ENCODE measurements around the gene SORCS2. TPM values are rescaled to one million over a fixed set of nuclear protein-coding genes. Genes with fewer than 3 reads are reported as not detected.

Gene SORCS2
- total and polyA plus RNA-seq, 2 of the 8 experiments (the other 6 are each of a cell fraction or from before 2014, with no cell fraction given) = 0.36 to 1.8 TPM

GRCh38 chr4:7559741-7560395 lies 367.5 kb downstream of the SORCS2 start:
- no peak overlapping the region for H3K14ac ChIP-seq (ENCODE audit: insufficient read length)
- H2BK120ac ChIP-seq (replicated peaks; ENCODE audit: low read depth, low read length) = no peak overlapping the region
- no peaks in the 10 kb centered on the region for H3K79me2 ChIP-seq (ENCODE audit: control insufficient read depth in 1 of 2, insufficient read depth in 2 of 2, low read length in 2 of 2)
- no peaks in the 10 kb centered on the region; a peak in 1 of 7 replicates for H3K27me3 ChIP-seq (replicated peaks in 1 of 4; ENCODE audit: control insufficient read depth in 3 of 4, extremely low read depth in 1 of 4, insufficient read depth in 3 of 4, low read length in 3 of 4)
- H3K56ac ChIP-seq (replicated peaks; ENCODE audit: insufficient read length, low read depth, low read length) = no peak overlapping the region
- no peak overlapping the region for H2BK20ac ChIP-seq (ENCODE audit: low read length)
- peaks cover 0 to 6% of the 10 kb centered on the region in 2 experiments for H4K20me1 ChIP-seq (replicated peaks in 1 of 2; ENCODE audit: control insufficient read depth in 1 of 2, insufficient read depth in 2 of 2, low read length in 2 of 2)
- no peaks in the 10 kb centered on the region for H3K4me1 ChIP-seq (replicated peaks in 1 of 4; ENCODE audit: control insufficient read depth in 3 of 4, insufficient read depth in 4 of 4, low read length in 3 of 4)
- H3K4me2 ChIP-seq (ENCODE audit: insufficient read depth in 1 of 2, low read depth in 2 of 2, low read length in 2 of 2) = no peak overlapping the region
- no peak overlapping the region for H2AFZ ChIP-seq (ENCODE audit: low read length)
- H4K5ac ChIP-seq (ENCODE audit: insufficient read length, low read depth, low read length) = no peak overlapping the region
- DNase-seq (ENCODE audit: low read depth in 1 of 2, low spot score in 2 of 2) = no peak
- no peak overlapping the region for H3K18ac ChIP-seq (ENCODE audit: extremely low read depth, low read length)
- H3K79me1 ChIP-seq (ENCODE audit: low read depth, low read length) = no peaks in the 10 kb centered on the region
- H2AK5ac ChIP-seq (ENCODE audit: low read depth, low read length) = no peak overlapping the region
- H2BK12ac ChIP-seq (ENCODE audit: low read depth, low read length) = no peak overlapping the region
- H3K23ac ChIP-seq (ENCODE audit: insufficient read length) = no peak overlapping the region
- ChIA-PET CTCF (ENCODE audit: partially characterized antibody) (interaction anchor here (2.1 kb wide), 1 partner anchor 8 kb away, joined by 5 read pairs; no protein-coding TSS in a partner anchor), POLR2A (ENCODE audit: partially characterized antibody) (no interaction called here)
- no peak overlapping the region for H2BK5ac ChIP-seq (ENCODE audit: low read depth, low read length)
- WGBS, 2 experiments (ENCODE audit: extremely low coverage in 1 of 2, insufficient coverage in 1 of 2, insufficient read length in 1 of 2, insufficient replicate concordance in 2 of 2, low coverage in 1 of 2, low lambda C conversion rate in 2 of 2, missing lambda C conversion rate in 1 of 2) = 88% methylated on average over 16 of the region's 16 CpGs; no CpG with 5 or more reads in 1 of the 2 experiments
- H2BK15ac ChIP-seq (ENCODE audit: low read length) = no peak overlapping the region
- no peak overlapping the region for H3K4ac ChIP-seq (replicated peaks; ENCODE audit: insufficient read length, low read depth, low read length)
- no peak overlapping the region for H4K8ac ChIP-seq (ENCODE audit: extremely low read depth, insufficient read depth, low read length)
- H3K27ac ChIP-seq (ENCODE audit: low read depth, low read length) = no peak overlapping the region
- peaks cover 6 to 22% of the 10 kb centered on the region in 2 experiments; a peak in 2 of 4 replicates for H3K9me3 ChIP-seq (ENCODE audit: insufficient read depth in 2 of 2, low read depth in 1 of 2, low read length in 1 of 2)
- no peak overlapping the region for H4K91ac ChIP-seq (replicated peaks; ENCODE audit: insufficient read length, low read length)
- no peaks in the 10 kb centered on the region for H3K36me3 ChIP-seq (ENCODE audit: control insufficient read depth in 2 of 4, insufficient read depth in 4 of 4, low read length in 3 of 4)
- peaks cover 12% of the 10 kb centered on the region; the same call in 1 of the 2 replicates for H3K23me2 ChIP-seq (ENCODE audit: low read depth, low read length)
- H3K4me3 ChIP-seq (ENCODE audit: extremely low read depth in 1 of 4, insufficient read depth in 2 of 4, low read depth in 3 of 4, low read length in 4 of 4) = no peak overlapping the region
- H3K9ac ChIP-seq (replicated peaks in 1 of 4; ENCODE audit: extremely low read depth in 1 of 4, low read depth in 3 of 4, low read length in 3 of 4) = no peak overlapping the region
- no peak for FAIRE-seq
- TF ChIP-seq SAP30 (IDR thresholded peaks at IDR 0.05; ENCODE audit: insufficient read depth, insufficient replicate concordance, low read length) = no peak
- TF ChIP-seq SP4 (IDR thresholded peaks at IDR 0.05; ENCODE audit: low read length) = no peak
- TF ChIP-seq GTF2F1 (IDR thresholded peaks at IDR 0.05; ENCODE audit: borderline replicate concordance, low read depth, low read length) = no peak
- TF ChIP-seq EP300 (IDR thresholded peaks at IDR 0.05; ENCODE audit: borderline replicate concordance in 1 of 2, low read depth in 2 of 2, low read length in 2 of 2) = no peak
- no peak for TF ChIP-seq YY1 (IDR thresholded peaks at IDR 0.05; ENCODE audit: low read depth, low read length)
- no peak for TF ChIP-seq FOSL1 (IDR thresholded peaks at IDR 0.05; ENCODE audit: insufficient read depth, low read depth, low read length)
- no peak for TF ChIP-seq EZH2 (IDR thresholded peaks at IDR 0.05; ENCODE audit: low read depth, low read length, severe bottlenecking)
- TF ChIP-seq TEAD4 (IDR thresholded peaks at IDR 0.05; ENCODE audit: low read depth, low read length) = no peak
- TF ChIP-seq CTCF (IDR thresholded peaks at IDR 0.05; ENCODE audit: control extremely low read depth in 1 of 3, insufficient read depth in 1 of 3, low read depth in 1 of 3, low read length in 3 of 3) = no peak
- no peak for TF ChIP-seq CHD1 (IDR thresholded peaks at IDR 0.05; ENCODE audit: low read depth, low read length)
